ENCODE results near the gene CYP27C1.

Gene CYP27C1

GRCh38 chr2:127193164-127193966, 26.7 kb downstream of the CYP27C1 start:
- DNase-seq (ENCODE audit: low spot score) = no peak

GRCh38 chr2:127191331-127192219, 28.5 kb downstream of the CYP27C1 start:
- DNase-seq (ENCODE audit: low spot score) = no peak

- no peak for DNase-seq (ENCODE audit: low spot score)
Observed at GRCh38 chr2:127188797-127189196, 31.3 kb downstream of the CYP27C1 start.

GRCh38 chr2:127187831-127188230, 32.3 kb downstream of the CYP27C1 start:
- DNase-seq (ENCODE audit: low spot score) = no peak

GRCh38 chr2:127187081-127187775, 32.9 kb downstream of the CYP27C1 start:
- no peak for DNase-seq (ENCODE audit: low spot score)

- no peak for DNase-seq (ENCODE audit: low spot score)
Observed at GRCh38 chr2:127185705-127186104, 34.4 kb downstream of the CYP27C1 start.

GRCh38 chr2:127185093-127185492, 35.0 kb downstream of the CYP27C1 start:
- no peak for DNase-seq (ENCODE audit: low spot score)

GRCh38 chr2:127183771-127184170, 36.3 kb downstream of the CYP27C1 start:
- DNase-seq (ENCODE audit: low spot score) = no peak

- DNase-seq (ENCODE audit: low spot score) = no peak
Observed at GRCh38 chr2:127182626-127183458, 37.3 kb downstream of the CYP27C1 start.

- DNase-seq (ENCODE audit: low spot score) = no peak
Observed at GRCh38 chr2:127181851-127182250, 38.2 kb downstream of the CYP27C1 start.

GRCh38 chr2:127179766-127180165, 40.3 kb downstream of the CYP27C1 start:
- DNase-seq (ENCODE audit: low spot score) = peak; percentile 53

GRCh38 chr2:127177617-127178263, 42.4 kb downstream of the CYP27C1 start:
- no peak for DNase-seq (ENCODE audit: low spot score)

- peak; percentile 78 for DNase-seq (ENCODE audit: low spot score)
Observed at GRCh38 chr2:127176371-127177311, 43.5 kb downstream of the CYP27C1 start.

- peak; percentile 44 for DNase-seq (ENCODE audit: low spot score)
Observed at GRCh38 chr2:127175751-127176354, 44.2 kb downstream of the CYP27C1 start.

- no peak for DNase-seq (ENCODE audit: low spot score)
Observed at GRCh38 chr2:127175041-127175721, 44.9 kb downstream of the CYP27C1 start.

- no peak for DNase-seq (ENCODE audit: low spot score)
Observed at GRCh38 chr2:127174640-127175039, 45.5 kb downstream of the CYP27C1 start.

- peak; percentile 62 for DNase-seq (ENCODE audit: low spot score)
Observed at GRCh38 chr2:127174136-127174535, 46.0 kb downstream of the CYP27C1 start.

GRCh38 chr2:127173057-127173456, 47.0 kb downstream of the CYP27C1 start:
- DNase-seq (ENCODE audit: low spot score) = no peak

GRCh38 chr2:127172306-127172705, 47.8 kb downstream of the CYP27C1 start:
- DNase-seq (ENCODE audit: low spot score) = no peak
